ENCODE measurements around the gene ZFAND4.
"Not testable (repeated sequence)": the region's sequence is repeated elsewhere in the genome, so short reads cannot be mapped to it uniquely, and the experiment has no call there.

The ZFAND4 gene

DNA sequence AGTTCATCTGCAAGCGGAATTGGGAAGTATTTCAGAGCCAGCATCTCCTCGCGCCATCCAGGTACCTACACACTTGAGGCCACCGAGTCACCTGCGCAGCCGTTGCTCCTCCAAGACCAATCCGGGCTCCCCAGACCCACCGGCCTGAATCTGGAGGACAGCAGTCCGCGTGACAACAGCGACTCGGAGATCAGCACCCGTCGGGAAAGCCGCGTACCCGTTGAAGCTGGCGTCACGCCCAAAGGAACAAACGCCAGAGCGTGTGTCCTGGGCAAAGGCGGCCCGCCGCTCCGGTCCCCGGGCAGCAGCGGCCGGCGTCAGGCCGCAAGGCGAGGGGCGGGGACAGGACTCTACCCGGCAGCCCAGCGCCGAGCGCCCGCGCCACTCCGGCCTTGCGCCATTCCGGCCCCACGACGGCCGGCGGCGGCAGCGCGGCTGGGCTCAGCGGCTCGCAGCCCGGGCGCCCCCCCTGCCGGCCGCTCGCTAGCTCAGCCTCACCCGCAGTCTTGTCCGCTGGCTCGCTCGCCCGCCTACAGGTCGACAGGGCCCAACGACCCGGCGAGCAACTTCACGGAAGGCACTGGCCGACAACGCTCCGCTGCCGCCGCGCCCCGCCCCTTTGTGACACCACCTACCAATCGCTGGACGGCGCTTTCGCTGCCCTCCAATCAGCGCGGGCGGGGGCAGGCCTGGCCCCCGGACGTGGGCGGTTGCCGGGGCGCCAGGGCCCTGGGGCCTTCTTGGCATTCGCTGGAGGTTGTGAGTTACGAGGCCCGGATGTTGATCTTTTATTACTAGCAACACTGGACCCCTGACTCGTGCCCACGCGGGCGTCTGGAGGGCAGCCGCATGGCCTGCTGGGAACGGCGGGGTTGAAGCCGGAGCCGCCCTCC lies at the start of gene ZFAND4:
Gene ZFAND4 (minus strand): TSS at position 592 of the 893 bp plus-strand sequence. CDS start 9,047 bp downstream, outside the sequence.
- DNase-seq (ENCODE audit: low read depth in 2 of 2): peak; percentile 90 to 92

GRCh38 chr10:45721503-45721902 lies 48.9 kb upstream of the ZFAND4 start:
- DNase-seq (ENCODE audit: low read depth in 2 of 2): not testable (repeated sequence)

DNA sequence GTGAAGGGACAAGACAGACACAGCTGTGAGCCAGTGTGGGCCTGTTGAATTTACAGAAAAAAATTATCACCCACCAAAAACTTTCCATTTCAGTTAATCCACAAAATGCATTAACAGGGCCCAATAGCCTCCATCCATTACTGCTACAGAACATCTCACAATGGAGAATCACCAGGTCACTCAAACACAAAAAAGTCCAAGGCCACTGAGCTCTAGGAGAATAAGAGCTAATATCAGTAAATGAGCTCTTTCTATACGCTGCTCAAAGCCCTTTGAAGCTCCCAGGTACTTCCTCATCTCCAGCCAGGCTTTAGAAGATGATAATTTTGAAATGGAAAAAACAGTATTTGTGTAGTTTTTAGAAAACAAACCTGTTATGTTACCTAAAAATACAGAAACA lies 45.1 kb upstream of the ZFAND4 start:
- not testable (repeated sequence) for DNase-seq (ENCODE audit: low read depth in 2 of 2)

GRCh38 chr10:45717053-45717452 lies 44.5 kb upstream of the ZFAND4 start:
- not testable (repeated sequence) for DNase-seq (ENCODE audit: low read depth in 2 of 2)

DNA sequence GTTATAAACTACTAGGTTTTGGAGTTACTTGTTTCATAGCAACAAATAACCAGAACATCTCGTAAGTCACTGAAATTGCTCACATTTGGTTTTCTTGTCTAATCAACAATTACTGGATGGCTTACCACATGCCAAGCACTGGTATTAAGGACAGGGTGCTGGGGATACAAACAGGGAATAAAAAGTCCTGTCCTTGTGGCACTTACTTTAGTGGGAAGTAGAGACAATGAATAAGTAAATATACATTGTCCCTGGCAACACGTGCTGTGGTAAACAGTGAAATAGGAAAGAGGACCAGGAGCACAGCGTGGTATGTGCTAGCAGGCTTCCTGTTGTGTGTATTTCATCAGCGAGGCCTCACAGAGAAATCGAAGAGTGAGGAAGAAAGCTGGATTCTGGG lies 38.7 kb upstream of the ZFAND4 start:
- not testable (repeated sequence) for DNase-seq (ENCODE audit: low read depth in 2 of 2)

GRCh38 chr10:45710200-45710796 lies 37.7 kb upstream of the ZFAND4 start:
- not testable (repeated sequence) for DNase-seq (ENCODE audit: low read depth in 2 of 2)

DNA sequence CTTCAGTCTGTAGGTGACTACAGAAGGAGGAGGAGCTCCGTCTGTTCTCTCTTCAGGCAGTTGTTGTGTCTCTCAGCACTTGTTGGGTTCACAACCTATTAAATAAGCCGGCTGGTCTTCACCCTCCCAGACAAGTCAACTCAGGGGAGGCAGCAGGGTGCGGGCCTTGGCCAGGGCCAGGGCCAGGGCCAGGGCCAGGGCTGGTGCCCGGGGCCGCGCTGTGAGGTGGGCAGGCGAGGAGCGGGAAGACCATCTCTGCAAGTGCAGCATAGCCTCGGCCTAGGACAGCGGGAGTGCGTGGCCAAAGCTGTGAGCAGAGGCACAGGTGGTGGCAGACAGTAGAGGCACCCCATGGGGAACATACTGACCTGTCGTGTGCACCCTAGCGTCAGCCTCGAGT lies 5.9 kb upstream of the ZFAND4 start:
- DNase-seq (ENCODE audit: low read depth in 2 of 2): not testable (repeated sequence)

GRCh38 chr10:45675388-45675787 lies 2.8 kb upstream of the ZFAND4 start:
- DNase-seq (ENCODE audit: low read depth in 2 of 2): no peak

DNA sequence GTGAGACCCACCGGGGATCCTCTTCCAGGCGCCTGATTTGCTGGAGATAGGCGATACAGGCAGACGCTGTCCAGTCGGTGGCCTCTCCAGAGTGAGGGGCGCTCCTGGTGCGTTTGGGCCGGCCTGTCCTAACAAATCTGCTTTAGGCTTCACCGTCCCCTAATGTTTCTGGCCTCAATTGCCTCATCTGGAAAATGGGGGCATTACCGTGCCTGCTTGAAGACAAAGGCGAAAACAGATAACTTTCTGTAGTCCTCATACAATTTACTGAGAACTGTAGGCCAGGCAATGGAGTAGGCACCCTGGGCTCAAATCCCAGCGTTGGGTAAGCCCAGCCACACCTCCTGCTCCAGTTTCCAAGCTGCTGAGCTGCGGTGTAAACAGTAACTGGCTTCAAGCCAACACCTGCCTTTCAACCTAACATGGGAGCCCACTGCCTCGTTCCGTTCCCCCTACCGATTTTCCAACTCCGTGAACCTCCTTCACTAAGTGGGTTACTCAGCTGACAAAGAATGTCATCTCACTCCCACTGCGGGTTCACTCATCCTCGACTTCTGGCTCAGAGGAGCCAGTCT lies 589 bp upstream of the ZFAND4 start:
- DNase-seq (ENCODE audit: low read depth in 2 of 2): no peak

GRCh38 chr10:45671300-45671699 lies 1.3 kb downstream of the ZFAND4 start:
- DNase-seq (ENCODE audit: low read depth in 2 of 2): not testable (repeated sequence)

GRCh38 chr10:45669897-45670296 lies 2.7 kb downstream of the ZFAND4 start:
- DNase-seq (ENCODE audit: low read depth in 2 of 2): not testable (repeated sequence)

DNA sequence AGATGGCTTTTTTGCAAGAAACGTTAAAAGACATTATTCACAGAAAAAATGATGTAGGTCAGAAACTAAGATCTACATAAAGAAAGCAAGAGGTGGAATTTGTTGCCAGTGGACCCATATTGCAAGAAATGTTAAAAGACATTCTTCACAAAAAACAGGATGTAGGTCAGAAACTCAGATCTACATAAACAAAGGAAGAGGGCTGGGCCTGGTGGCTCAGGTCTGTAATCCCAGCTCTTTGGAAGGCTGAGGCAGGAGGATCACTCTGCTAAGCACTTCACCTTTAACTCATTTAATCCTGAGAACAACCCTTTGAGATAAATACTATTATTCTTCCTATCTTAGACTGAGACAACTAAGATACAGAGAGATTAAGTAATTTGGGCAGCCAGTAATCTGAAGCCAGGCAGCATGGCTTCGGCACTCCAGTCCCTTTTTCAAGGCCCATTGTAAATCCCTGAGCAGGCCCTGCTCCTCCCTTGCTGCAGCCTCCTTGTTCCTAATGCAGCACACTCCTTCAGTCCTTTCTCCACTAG lies 11.6 kb downstream of the ZFAND4 start:
- no peak for DNase-seq (ENCODE audit: low read depth in 2 of 2)

DNA sequence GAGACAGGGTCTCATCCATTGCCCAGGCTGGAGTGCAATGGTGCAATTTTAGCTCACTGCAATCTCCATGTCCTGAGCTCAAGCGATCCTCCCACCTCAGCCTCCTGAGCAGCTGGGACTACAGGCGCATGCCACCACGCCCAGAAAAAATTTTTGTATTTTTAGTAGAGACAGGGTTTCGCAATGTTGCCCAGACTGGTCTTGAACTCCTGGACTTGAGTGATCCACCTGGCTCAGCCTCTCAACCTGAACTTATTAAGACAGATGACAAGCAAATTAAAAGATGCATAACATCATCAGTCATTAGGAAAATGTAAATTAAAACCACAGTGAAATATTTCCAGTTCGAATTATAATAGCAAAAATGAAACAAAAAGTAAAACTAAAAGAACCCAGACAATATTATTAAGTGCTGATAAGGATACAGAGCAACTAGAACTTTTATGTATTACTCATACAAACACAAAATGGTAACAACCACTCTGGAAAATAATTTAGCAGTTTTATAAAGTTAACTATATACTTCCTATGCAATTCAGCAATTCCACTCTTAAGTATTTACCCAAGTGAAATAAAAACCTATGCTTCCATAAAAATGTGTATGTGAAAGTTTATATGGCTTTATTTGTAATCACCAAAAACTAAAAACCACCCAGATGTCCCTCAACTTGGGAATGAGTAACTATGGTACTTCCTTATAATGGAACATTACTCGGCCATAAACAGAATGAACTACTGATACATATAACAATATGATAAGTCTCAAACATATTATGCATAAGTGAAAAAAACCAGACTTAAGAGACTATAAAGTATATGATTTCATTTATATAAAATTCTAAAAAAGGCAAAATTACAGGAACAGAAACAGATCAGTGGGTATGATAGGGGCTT lies 15.3 kb downstream of the ZFAND4 start:
- no peak for DNase-seq (ENCODE audit: low read depth in 2 of 2)

- DNase-seq (ENCODE audit: low read depth in 2 of 2): no peak
Measured at GRCh38 chr10:45655219-45655618, 17.4 kb downstream of the ZFAND4 start.

GRCh38 chr10:45654753-45655141 lies 17.8 kb downstream of the ZFAND4 start:
- DNase-seq (ENCODE audit: low read depth in 2 of 2): not testable (repeated sequence)

- no peak for DNase-seq (ENCODE audit: low read depth in 2 of 2)
Measured at GRCh38 chr10:45653454-45653853, 19.1 kb downstream of the ZFAND4 start.

- no peak for DNase-seq (ENCODE audit: low read depth in 2 of 2)
Measured at GRCh38 chr10:45652511-45652910, 20.1 kb downstream of the ZFAND4 start.

GRCh38 chr10:45649296-45649695 lies 23.3 kb downstream of the ZFAND4 start:
- DNase-seq (ENCODE audit: low read depth in 2 of 2): no peak

GRCh38 chr10:45647118-45647517 lies 25.5 kb downstream of the ZFAND4 start:
- DNase-seq (ENCODE audit: low read depth in 2 of 2): no peak

- no peak for DNase-seq (ENCODE audit: low read depth in 2 of 2)
Measured at GRCh38 chr10:45646384-45647050, 26.1 kb downstream of the ZFAND4 start.

- no peak for DNase-seq (ENCODE audit: low read depth in 2 of 2)
Measured at GRCh38 chr10:45644527-45644926, 28.0 kb downstream of the ZFAND4 start.

Data from stimulated activated CD4-positive, alpha-beta T cell treated with anti-CD3 and anti-CD28 coated beads, Interleukin-1b, Interleukin-23, amount 100 ng/mL, for 4 hours (primary cell).